H9 (cell line): Measurements from ENCODE around the gene FAM13B. TPM values are rescaled to one million over a fixed set of nuclear protein-coding genes. Genes with fewer than 3 reads are reported as not detected.

Experiments used
- DNase-seq: peaks from one replicate; pipeline ENCODE4 v3.0.0-alpha.2; 2017
- H2AFZ ChIP-seq: one replicate; pipeline ENCODE4 v1.6.1; 2013; ENCODE audit warnings: mild to moderate bottlenecking, low read length, control low read depth, moderate library complexity
- H2AK5ac ChIP-seq: 2 replicates; pipeline ENCODE4 v1.6.1; 2013; ENCODE audit warnings: low read length, control low read depth, mixed read lengths; ENCODE audit not compliant: insufficient read length
- H2BK120ac ChIP-seq: one replicate; pipeline ENCODE4 v1.6.1; 2013; ENCODE audit warnings: low read depth, mild to moderate bottlenecking, low read length, control low read depth, inconsistent platforms; ENCODE audit not compliant: poor library complexity, severe bottlenecking
- H2BK12ac ChIP-seq: 2 replicates; pipeline ENCODE4 v1.6.1; 2013; ENCODE audit warnings: low read length, control low read depth, mixed read lengths, low read depth; ENCODE audit not compliant: insufficient read length
- H2BK15ac ChIP-seq: 2 replicates; pipeline ENCODE4 v1.6.1; 2013; ENCODE audit warnings: low read depth, low read length, control low read depth
- H2BK20ac ChIP-seq: one replicate; pipeline ENCODE4 v1.6.1; 2013; ENCODE audit warnings: low read depth, mild to moderate bottlenecking, low read length, control low read depth, inconsistent platforms; ENCODE audit not compliant: poor library complexity, severe bottlenecking
- H2BK5ac ChIP-seq: 2 replicates; pipeline ENCODE4 v1.6.1; 2013; ENCODE audit warnings: low read length, control low read depth, mixed read lengths; ENCODE audit not compliant: insufficient read length
- H3K14ac ChIP-seq: 2 replicates; pipeline ENCODE4 v1.6.1; 2013; ENCODE audit warnings: low read length, control low read depth; ENCODE audit not compliant: insufficient read depth
- H3K18ac ChIP-seq: 2 replicates; pipeline ENCODE4 v1.6.1; 2013; ENCODE audit warnings: low read depth, mild to moderate bottlenecking, mixed read lengths, low read length, control low read depth; ENCODE audit not compliant: insufficient read length
- H3K23ac ChIP-seq: 2 replicates; pipeline ENCODE4 v1.6.1; 2013; ENCODE audit warnings: low read length, control low read depth, mixed read lengths, low read depth; ENCODE audit not compliant: insufficient read length
- H3K23me2 ChIP-seq: 2 replicates; pipeline ENCODE4 v1.6.1; 2013; ENCODE audit warnings: low read depth, mild to moderate bottlenecking, mixed read lengths, low read length, control low read depth; ENCODE audit not compliant: insufficient read length, poor library complexity, severe bottlenecking
- H3K27ac ChIP-seq: 2 replicates; pipeline ENCODE4 v1.5.1; 2013; ENCODE audit warnings: low read length, control low read depth, mixed read lengths, low read depth; ENCODE audit not compliant: insufficient read length
- H3K27me3 ChIP-seq: 2 replicates; pipeline ENCODE4 v1.6.1; 2013; ENCODE audit warnings: low read length, control low read depth, inconsistent platforms; ENCODE audit not compliant: insufficient read depth
- H3K4ac ChIP-seq: 2 replicates; pipeline ENCODE4 v1.6.1; 2013; ENCODE audit warnings: low read depth, mild to moderate bottlenecking, control low read depth, inconsistent platforms, low read length, moderate library complexity
- H3K4me1 ChIP-seq: 2 replicates; pipeline ENCODE4 v1.6.1; 2013; ENCODE audit warnings: low read length, control low read depth, inconsistent platforms; ENCODE audit not compliant: insufficient read depth
- H3K4me2 ChIP-seq: 2 replicates; pipeline ENCODE4 v1.6.1; 2013; ENCODE audit warnings: low read length, control low read depth, mixed read lengths; ENCODE audit not compliant: insufficient read length, insufficient read depth
- H3K56ac ChIP-seq: 2 replicates; pipeline ENCODE4 v1.6.1; 2013; ENCODE audit warnings: low read depth, mild to moderate bottlenecking, mixed read lengths, low read length, control low read depth; ENCODE audit not compliant: insufficient read length
- H3K79me1 ChIP-seq: 2 replicates; pipeline ENCODE4 v1.6.1; 2013; ENCODE audit warnings: low read depth, mild to moderate bottlenecking, moderate library complexity, low read length, control low read depth, inconsistent platforms; ENCODE audit not compliant: insufficient read depth, poor library complexity, severe bottlenecking
- H3K79me2 ChIP-seq: 2 replicates; pipeline ENCODE4 v1.6.1; 2013; ENCODE audit warnings: low read length, control low read depth, inconsistent platforms; ENCODE audit not compliant: insufficient read depth
- H3K9ac ChIP-seq: 2 replicates; pipeline ENCODE4 v1.6.1; 2013; ENCODE audit warnings: low read length, control low read depth, mixed read lengths; ENCODE audit not compliant: insufficient read length; ENCODE audit errors: extremely low read depth
- H3K9me3 ChIP-seq: one replicate; pipeline ENCODE4 v1.6.1; 2013; ENCODE audit warnings: low read depth, low read length, inconsistent platforms; ENCODE audit not compliant: control insufficient read depth
- H3T11ph ChIP-seq: one replicate; pipeline ENCODE4 v1.6.1; 2013; ENCODE audit warnings: mild to moderate bottlenecking, low read length, control low read depth, inconsistent platforms
- H4K20me1 ChIP-seq: one replicate; pipeline ENCODE4 v1.6.1; 2013; ENCODE audit not compliant: control insufficient read depth, insufficient read length, insufficient read depth
- H4K5ac ChIP-seq: 2 replicates; pipeline ENCODE4 v1.6.1; 2013; ENCODE audit warnings: low read depth, mild to moderate bottlenecking, mixed read lengths, low read length, control low read depth; ENCODE audit not compliant: insufficient read length
- H4K8ac ChIP-seq: replicated peaks from 2 replicates; pipeline ENCODE4 v1.6.1; 2013; ENCODE audit warnings: low read length, control low read depth, mixed read lengths, low read depth; ENCODE audit not compliant: insufficient read length
- H4K91ac ChIP-seq: 2 replicates; pipeline ENCODE4 v1.6.1; 2013; ENCODE audit warnings: low read depth, mild to moderate bottlenecking, moderate library complexity, mixed read lengths, low read length, control low read depth; ENCODE audit not compliant: insufficient read length
- H3K27ac Mint-ChIP-seq, 3 experiments: 2 replicates in 2 of 3; 3 replicates in 1 of 3; pipeline ENCODE4 v1.8.0; 2020 to 2021; ENCODE audit warnings: mixed read lengths in 3 of 3, mild to moderate bottlenecking in 1 of 3, moderate library complexity in 1 of 3
- H3K27me3 Mint-ChIP-seq: 2 replicates; pipeline ENCODE4 v1.8.0; 2021; ENCODE audit warnings: low read depth, mild to moderate bottlenecking, moderate library complexity, mixed read lengths
- H3K36me3 Mint-ChIP-seq, 3 experiments: 2 replicates in 2 of 3; 3 replicates in 1 of 3; pipeline ENCODE4 v1.8.0; 2020 to 2021; ENCODE audit warnings: low read depth in 3 of 3, mixed read lengths in 3 of 3; ENCODE audit not compliant: insufficient read depth in 1 of 3
- H3K4me1 Mint-ChIP-seq, 2 experiments: 2 replicates each; pipeline ENCODE4 v1.8.0; 2020; ENCODE audit warnings: mixed read lengths in 2 of 2
- H3K4me3 Mint-ChIP-seq, 2 experiments: 2 replicates in 1 of 2; 3 replicates in 1 of 2; pipeline ENCODE4 v1.8.0; 2020 to 2021; ENCODE audit warnings: mild to moderate bottlenecking in 2 of 2, mixed read lengths in 2 of 2, moderate library complexity in 1 of 2
- H3K9me3 Mint-ChIP-seq, 2 experiments: 2 replicates in 1 of 2; 3 replicates in 1 of 2; pipeline ENCODE4 v1.8.0; 2020; ENCODE audit warnings: mild to moderate bottlenecking in 2 of 2, mixed read lengths in 2 of 2, moderate library complexity in 1 of 2
- WGBS: extraction: QIAGEN DNeasy Blood & Tissue Kit; methylation state at CpG from one replicate; pipeline ENCODE4 v1.1.7; 2013; ENCODE audit warnings: missing lambda C conversion rate, low lambda C conversion rate, mixed read lengths; ENCODE audit not compliant: insufficient read length; ENCODE audit errors: extremely low coverage; 5-methylcytosine and 5-hydroxymethylcytosine counted together
- total RNA-seq: library from RNA; stranded (reverse); gene quantifications from 2 replicates; pipeline ENCODE4 v1.2.1, GENCODE V29; 2021
- TF ChIP-seq, protein P1 (sequence below): fragments of 200-600 bp; sonication (generic); conservative IDR thresholded peaks from 3 replicates; pipeline ENCODE4 v1.8.0; 2021; ENCODE audit warnings: antibody characterized with exemption, mild to moderate bottlenecking

The FAM13B gene
- total RNA-seq, 1 experiment from 2014 or later, result 23.0 TPM

- H3K4ac ChIP-seq, result no peak overlapping the region
- Mint-ChIP-seq H3K4me1 (no peaks in the 10 kb centered on the region), H3K4me3 (no peak overlapping the region; a peak in 1 of 5 replicates), H3K36me3 (no peaks in the 10 kb centered on the region), H3K27ac (no peak overlapping the region; a peak in 1 of 7 replicates), H3K9me3 (no peaks in the 10 kb centered on the region), H3K27me3 (no peaks in the 10 kb centered on the region)
- H2BK20ac ChIP-seq, result no peak overlapping the region
- no peak overlapping the region for H2BK5ac ChIP-seq
- H2BK15ac ChIP-seq, result no peak overlapping the region
- H2AK5ac ChIP-seq, result no peak overlapping the region
- H2BK120ac ChIP-seq, result no peak overlapping the region
- H3K4me1 ChIP-seq, result no peaks in the 10 kb centered on the region
- H3K79me2 ChIP-seq, result no peaks in the 10 kb centered on the region
- H3K9ac ChIP-seq, result no peak overlapping the region
- no peaks in the 10 kb centered on the region for H4K20me1 ChIP-seq
- TF ChIP-seq, protein P1, sequence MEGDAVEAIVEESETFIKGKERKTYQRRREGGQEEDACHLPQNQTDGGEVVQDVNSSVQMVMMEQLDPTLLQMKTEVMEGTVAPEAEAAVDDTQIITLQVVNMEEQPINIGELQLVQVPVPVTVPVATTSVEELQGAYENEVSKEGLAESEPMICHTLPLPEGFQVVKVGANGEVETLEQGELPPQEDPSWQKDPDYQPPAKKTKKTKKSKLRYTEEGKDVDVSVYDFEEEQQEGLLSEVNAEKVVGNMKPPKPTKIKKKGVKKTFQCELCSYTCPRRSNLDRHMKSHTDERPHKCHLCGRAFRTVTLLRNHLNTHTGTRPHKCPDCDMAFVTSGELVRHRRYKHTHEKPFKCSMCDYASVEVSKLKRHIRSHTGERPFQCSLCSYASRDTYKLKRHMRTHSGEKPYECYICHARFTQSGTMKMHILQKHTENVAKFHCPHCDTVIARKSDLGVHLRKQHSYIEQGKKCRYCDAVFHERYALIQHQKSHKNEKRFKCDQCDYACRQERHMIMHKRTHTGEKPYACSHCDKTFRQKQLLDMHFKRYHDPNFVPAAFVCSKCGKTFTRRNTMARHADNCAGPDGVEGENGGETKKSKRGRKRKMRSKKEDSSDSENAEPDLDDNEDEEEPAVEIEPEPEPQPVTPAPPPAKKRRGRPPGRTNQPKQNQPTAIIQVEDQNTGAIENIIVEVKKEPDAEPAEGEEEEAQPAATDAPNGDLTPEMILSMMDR, result no peak
- H4K8ac ChIP-seq, result no peak overlapping the region
- DNase-seq, result no peak
- H3K79me1 ChIP-seq, result no peaks in the 10 kb centered on the region
- no peaks in the 10 kb centered on the region for H3K23me2 ChIP-seq
- H3T11ph ChIP-seq, result no peak overlapping the region
- no peak overlapping the region for H2AFZ ChIP-seq
- H3K14ac ChIP-seq, result no peak overlapping the region
- WGBS, result no CpG with 5 or more reads among the region's 5 CpGs
- H3K9me3 ChIP-seq, result no peaks in the 10 kb centered on the region
- H3K27ac ChIP-seq, result no peak overlapping the region
- no peak overlapping the region for H3K23ac ChIP-seq
- no peak overlapping the region for H3K4me2 ChIP-seq
- H3K18ac ChIP-seq, result no peak overlapping the region
- no peak overlapping the region for H3K56ac ChIP-seq
- H3K27me3 ChIP-seq, result no peaks in the 10 kb centered on the region
- no peak overlapping the region for H2BK12ac ChIP-seq
- no peak overlapping the region for H4K91ac ChIP-seq
- no peak overlapping the region for H4K5ac ChIP-seq
These were observed 131.7 kb downstream of the FAM13B start for GRCh38 chr5:137901011-137901817.
